Adrenal gland (tissue), 12 donors: Measurements from ENCODE around the gene DIAPH3. TPM values are rescaled to one million over a fixed set of nuclear protein-coding genes. Genes with fewer than 3 reads are reported as not detected.

Experiments
- DNase-seq, 7 donors: peaks; one replicate each; pipeline ENCODE4 v3.0.0-alpha.2; 2019 to 2020
- H3K27ac ChIP-seq, 5 donors: fragments of 200-600 bp; sonication (generic) in 4 of 5; 1 replicate in 3 of 5; 2 replicates in 2 of 5; pipeline versions ENCODE4 v1.5.1 to v1.8.0; 2016 to 2020; ENCODE audit warnings: mild to moderate bottlenecking in 1 of 5
- H3K27me3 ChIP-seq: fragments of 200-600 bp; 2 replicates; pipeline ENCODE4 v1.8.0; 2021
- H3K36me3 ChIP-seq, 2 donors: fragments of 200-600 bp; replicated peaks in 1 of 2; 1 replicate in 1 of 2; 2 replicates in 1 of 2; pipeline versions ENCODE4 v1.5.1 to v1.8.0; 2018 to 2022
- H3K4me1 ChIP-seq, 2 donors: fragments of 200-600 bp; replicated peaks in 1 of 2; 1 replicate in 1 of 2; 2 replicates in 1 of 2; pipeline versions ENCODE4 v1.5.1 to v1.8.0; 2018 to 2021
- H3K4me3 ChIP-seq, 4 donors: fragments of 200-600 bp; sonication (generic) in 3 of 4; one replicate each; pipeline ENCODE4 v1.5.1; 2016 to 2018
- H3K9me3 ChIP-seq, 3 donors: fragments of 200-600 bp; sonication (generic) in 1 of 3; replicated peaks in 1 of 3; 1 replicate in 2 of 3; 2 replicates in 1 of 3; pipeline versions ENCODE4 v1.5.1 to v1.8.0; 2016 to 2021
- CTCF ChIP-seq, 6 experiments: fragments of 450-650 bp in 4 of 6; fragments of 200-600 bp in 2 of 6; sonication (generic) in 1 of 6; IDR thresholded peaks; 1 replicate in 5 of 6; 2 replicates in 1 of 6; pipeline versions ENCODE4 v1.5.1 to v1.8.0; 2016 to 2021; ENCODE audit warnings: antibody characterized with exemption in 6 of 6, mild to moderate bottlenecking in 2 of 6, moderate library complexity in 1 of 6
- POLR2A ChIP-seq, 2 donors: fragments of 450-650 bp; IDR thresholded peaks; one replicate each; pipeline ENCODE4 v1.6.1; 2017; ENCODE audit warnings: antibody characterized with exemption in 2 of 2, mild to moderate bottlenecking in 2 of 2, moderate library complexity in 1 of 2
- WGBS, 4 donors: extraction: QIAGEN DNeasy Blood & Tissue Kit in 2 of 4; methylation state at CpG; one replicate each; pipeline versions ENCODE4 v1.1.5 to v1.1.7; 2013 to 2017; 5-methylcytosine and 5-hydroxymethylcytosine counted together
- intact Hi-C, 2 donors: fragments of 100-400 bp; cut with DNase I; formaldehyde crosslinking; loops; one replicate each; pipeline versions ENCODE4 v1.14.1 to v1.15.0; 2022 to 2023
- polyA plus RNA-seq, 3 donors: library from polyadenylated mRNA; stranded (reverse); fragments of 200-250 nt in 2 of 3; fragments of 350-450 nt in 1 of 3; fragmentation: Illumina TruSeq in 1 of 3; extraction: RNeasy Lipid Tissue Mini Kit (QIAGEN cat#74804) in 1 of 3; gene quantifications; one replicate each; pipeline ENCODE4 v1.2.3, GENCODE V29; 2013 to 2014
- total RNA-seq, 9 donors: library from RNA; depleted of rRNA in 4 of 9; stranded (reverse); fragments of >200 nt in 4 of 9; fragments of 120-200 nt in 1 of 9; fragmentation: NEBNext Ultra II Directional in 1 of 9; extraction: Animal tissue kit (Norgen Biotek cat#: 25700) in 1 of 9; gene quantifications; one replicate each; pipeline versions ENCODE4 v1.1.0 to v1.2.4, GENCODE V29; 2013 to 2023
- donor health status: healthy with polysubstance abuse.
- donor health status: Bipolar disorder and iron deficiency.
- donor health status: DM: yes; HTN: yes; CAD: no.
- donor health status: DM: no; HTN: no; CAD: no.
- donor health status: DM: no; HTN: no; CAD: no.
- donor health status: DM: yes; HTN: yes; CAD: no.

Gene DIAPH3
- total and polyA plus RNA-seq, 12 donors, result 0.07 to 4.2 (median 0.42) TPM; not detected in 3

GRCh38 chr13:59680429-59681024, 483.2 kb downstream of the DIAPH3 start:
- Histone ChIP-seq H3K4me1 (no peaks in the 10 kb centered on the region), H3K36me3 (no peaks in the 10 kb centered on the region), H3K27ac (no peak overlapping the region), H3K27me3 (no peaks in the 10 kb centered on the region), H3K9me3 (no peaks in the 10 kb centered on the region), H3K4me3 (no peak overlapping the region)
- intact Hi-C loops, result loop anchor here in 1 of 2 donors (5.0 to 10.0 kb wide), 3 partner anchors 94 to 754 kb away; no protein-coding TSS in a partner anchor
- 64 to 71% (median 68%) methylated on average over 7 of the region's 7 CpGs for WGBS, 4 donors
- no peak for DNase-seq
- TF ChIP-seq POLR2A (IDR thresholded peaks at IDR 0.05) (no peak), CTCF (IDR thresholded peaks at IDR 0.05) (peak; percentile 35 to 74 (median 60))

GRCh38 chr13:59679254-59679653, 484.5 kb downstream of the DIAPH3 start:
- Histone ChIP-seq H3K27me3 (no peaks in the 10 kb centered on the region), H3K9me3 (no peaks in the 10 kb centered on the region), H3K4me3 (no peak overlapping the region), H3K36me3 (no peaks in the 10 kb centered on the region), H3K27ac (no peak overlapping the region), H3K4me1 (no peaks in the 10 kb centered on the region)
- DNase-seq, result no peak
- intact Hi-C loops, result loop anchor here in 1 of 2 donors (10.0 kb wide), 1 partner anchor 284 kb away; no protein-coding TSS in a partner anchor
- WGBS, 4 donors, result 39 to 74% (median 67%) methylated on average over 1 of the region's 1 CpG
- TF ChIP-seq CTCF (IDR thresholded peaks at IDR 0.05), result no peak
- TF ChIP-seq POLR2A (IDR thresholded peaks at IDR 0.05), result no peak

GRCh38 chr13:59677966-59678814, 485.5 kb downstream of the DIAPH3 start:
- Histone ChIP-seq H3K4me1 (no peaks in the 10 kb centered on the region), H3K36me3 (no peaks in the 10 kb centered on the region), H3K9me3 (no peaks in the 10 kb centered on the region), H3K27ac (no peak overlapping the region), H3K27me3 (no peaks in the 10 kb centered on the region), H3K4me3 (no peak overlapping the region)
- intact Hi-C loops, result loop anchor here in 1 of 2 donors (10.0 kb wide), 1 partner anchor 283 kb away; no protein-coding TSS in a partner anchor
- TF ChIP-seq POLR2A (IDR thresholded peaks at IDR 0.05) (no peak), CTCF (IDR thresholded peaks at IDR 0.05) (peak; percentile 51 to 86 (median 77))
- WGBS, 4 donors, result 69 to 75% (median 73%) methylated on average over 6 of the region's 6 CpGs
- peak in 3 of 7 donors; percentile 18 to 40 (median 20) for DNase-seq

DNA sequence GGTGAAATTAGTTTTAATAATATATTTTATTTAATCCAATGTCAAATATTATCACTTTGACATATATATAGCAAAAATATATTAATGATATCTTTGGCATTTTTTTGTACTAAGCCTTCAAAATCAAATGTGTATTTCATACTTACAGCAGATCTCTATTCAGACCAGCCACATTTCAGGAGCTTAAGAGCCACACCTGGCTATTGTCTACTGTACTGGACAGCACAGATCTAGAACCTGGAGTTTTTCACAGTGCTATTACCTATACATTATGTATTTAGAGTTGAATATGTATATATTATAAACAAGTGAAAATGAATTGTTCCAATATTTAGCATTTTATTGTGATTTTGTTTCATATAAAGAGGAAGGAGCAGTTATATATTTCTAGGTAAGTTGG, 486.3 kb downstream of the DIAPH3 start:
- H3K4me3 ChIP-seq, result no peak overlapping the region
- H3K27ac ChIP-seq, result no peak overlapping the region
- intact Hi-C loops, result loop anchor here in 1 of 2 donors (10.0 kb wide), 1 partner anchor 283 kb away; no protein-coding TSS in a partner anchor
- H3K9me3 ChIP-seq, result no peaks in the 10 kb centered on the region
- no peaks in the 10 kb centered on the region for H3K4me1 ChIP-seq
- no peak for DNase-seq
- H3K27me3 ChIP-seq, result no peaks in the 10 kb centered on the region
- TF ChIP-seq CTCF (IDR thresholded peaks at IDR 0.05) (no peak), POLR2A (IDR thresholded peaks at IDR 0.05) (no peak)
- no peaks in the 10 kb centered on the region for H3K36me3 ChIP-seq
